ENCODE measurements around the gene NIPAL3.

DNA sequence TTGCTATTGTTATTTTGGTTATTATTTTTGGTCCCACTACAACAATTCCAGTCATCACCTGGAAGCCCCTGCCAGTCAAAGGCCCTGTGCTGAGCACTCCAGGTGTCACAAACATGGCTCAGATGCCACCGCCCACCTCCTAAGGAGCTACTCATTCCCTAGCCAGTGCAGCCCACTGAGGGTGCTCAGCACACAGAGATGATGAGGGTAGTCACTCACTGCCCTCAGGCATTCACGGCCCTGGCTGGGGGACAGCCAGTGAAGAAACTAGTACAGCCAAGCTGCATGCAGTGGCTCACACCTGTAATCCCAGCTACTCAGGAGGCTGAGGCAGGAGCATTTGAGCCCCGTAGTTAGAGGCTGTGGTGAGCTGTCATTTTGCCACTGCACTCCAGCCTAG, 42.3 kb downstream of the NIPAL3 start:
- TF ChIP-seq POLR2AphosphoS5 (IDR thresholded peaks at IDR 0.05), result no peak
- TF ChIP-seq, protein P1, sequence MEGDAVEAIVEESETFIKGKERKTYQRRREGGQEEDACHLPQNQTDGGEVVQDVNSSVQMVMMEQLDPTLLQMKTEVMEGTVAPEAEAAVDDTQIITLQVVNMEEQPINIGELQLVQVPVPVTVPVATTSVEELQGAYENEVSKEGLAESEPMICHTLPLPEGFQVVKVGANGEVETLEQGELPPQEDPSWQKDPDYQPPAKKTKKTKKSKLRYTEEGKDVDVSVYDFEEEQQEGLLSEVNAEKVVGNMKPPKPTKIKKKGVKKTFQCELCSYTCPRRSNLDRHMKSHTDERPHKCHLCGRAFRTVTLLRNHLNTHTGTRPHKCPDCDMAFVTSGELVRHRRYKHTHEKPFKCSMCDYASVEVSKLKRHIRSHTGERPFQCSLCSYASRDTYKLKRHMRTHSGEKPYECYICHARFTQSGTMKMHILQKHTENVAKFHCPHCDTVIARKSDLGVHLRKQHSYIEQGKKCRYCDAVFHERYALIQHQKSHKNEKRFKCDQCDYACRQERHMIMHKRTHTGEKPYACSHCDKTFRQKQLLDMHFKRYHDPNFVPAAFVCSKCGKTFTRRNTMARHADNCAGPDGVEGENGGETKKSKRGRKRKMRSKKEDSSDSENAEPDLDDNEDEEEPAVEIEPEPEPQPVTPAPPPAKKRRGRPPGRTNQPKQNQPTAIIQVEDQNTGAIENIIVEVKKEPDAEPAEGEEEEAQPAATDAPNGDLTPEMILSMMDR (IDR thresholded peaks at IDR 0.05), result no peak
- no peak for TF ChIP-seq POLR2A (IDR thresholded peaks at IDR 0.05; ENCODE audit: low read depth)

Data from esophagus muscularis mucosa (tissue), 3 donors.